IMR-90 (cell line): ENCODE results near the gene PIEZO2.

Experiments used
- CHD1 ChIP-seq: IDR thresholded peaks from 2 replicates; pipeline ENCODE4 v1.6.1; 2012; ENCODE audit warnings: low read depth, low read length, improper control_type of control experiment
- MAFK ChIP-seq: IDR thresholded peaks from 2 replicates; pipeline ENCODE4 v1.6.1; 2012; ENCODE audit warnings: low read depth, low read length, improper control_type of control experiment
- MAZ ChIP-seq: IDR thresholded peaks from 2 replicates; pipeline ENCODE4 v1.6.1; 2012; ENCODE audit warnings: low read depth, mild to moderate bottlenecking, low read length, improper control_type of control experiment, moderate library complexity, borderline replicate concordance
- POLR2A ChIP-seq: IDR thresholded peaks from 2 replicates; pipeline ENCODE4 v1.6.1; 2012; ENCODE audit warnings: mild to moderate bottlenecking, low read depth, low read length
- RFX5 ChIP-seq: IDR thresholded peaks from 2 replicates; pipeline ENCODE4 v1.8.0; 2012; ENCODE audit warnings: low read depth, mild to moderate bottlenecking, low read length, moderate library complexity
- TF ChIP-seq, protein P1 (sequence below): conservative IDR thresholded peaks from 2 replicates; pipeline ENCODE4 v1.5.1; 2012; ENCODE audit warnings: mild to moderate bottlenecking, low read depth, low read length, improper control_type of control experiment

DNA sequence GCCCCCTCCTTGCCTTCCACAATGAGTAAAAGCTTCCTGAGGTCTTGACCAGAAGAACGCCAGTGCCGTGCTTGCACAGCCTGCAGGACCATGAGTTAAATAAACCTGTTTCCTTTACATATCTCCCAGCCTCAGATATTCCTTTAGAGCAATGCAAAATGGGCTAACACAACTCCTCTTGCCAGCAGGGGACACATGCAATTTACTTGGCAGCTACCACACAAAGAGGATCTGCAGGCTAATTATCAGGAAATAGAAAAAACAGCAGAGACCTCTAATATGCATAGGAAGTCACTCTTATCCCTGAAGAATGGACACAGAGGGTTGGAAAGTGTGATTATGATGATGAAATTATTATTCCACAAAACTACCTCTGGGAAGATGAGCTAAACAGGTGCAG is 114.0 kb downstream of the PIEZO2 start:
- TF ChIP-seq, protein P1, sequence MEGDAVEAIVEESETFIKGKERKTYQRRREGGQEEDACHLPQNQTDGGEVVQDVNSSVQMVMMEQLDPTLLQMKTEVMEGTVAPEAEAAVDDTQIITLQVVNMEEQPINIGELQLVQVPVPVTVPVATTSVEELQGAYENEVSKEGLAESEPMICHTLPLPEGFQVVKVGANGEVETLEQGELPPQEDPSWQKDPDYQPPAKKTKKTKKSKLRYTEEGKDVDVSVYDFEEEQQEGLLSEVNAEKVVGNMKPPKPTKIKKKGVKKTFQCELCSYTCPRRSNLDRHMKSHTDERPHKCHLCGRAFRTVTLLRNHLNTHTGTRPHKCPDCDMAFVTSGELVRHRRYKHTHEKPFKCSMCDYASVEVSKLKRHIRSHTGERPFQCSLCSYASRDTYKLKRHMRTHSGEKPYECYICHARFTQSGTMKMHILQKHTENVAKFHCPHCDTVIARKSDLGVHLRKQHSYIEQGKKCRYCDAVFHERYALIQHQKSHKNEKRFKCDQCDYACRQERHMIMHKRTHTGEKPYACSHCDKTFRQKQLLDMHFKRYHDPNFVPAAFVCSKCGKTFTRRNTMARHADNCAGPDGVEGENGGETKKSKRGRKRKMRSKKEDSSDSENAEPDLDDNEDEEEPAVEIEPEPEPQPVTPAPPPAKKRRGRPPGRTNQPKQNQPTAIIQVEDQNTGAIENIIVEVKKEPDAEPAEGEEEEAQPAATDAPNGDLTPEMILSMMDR, result no peak
- TF ChIP-seq CHD1 (no peak), MAZ (no peak), POLR2A (no peak), MAFK (no peak), RFX5 (no peak)
